Transverse colon (tissue), 4 donors: ENCODE data around the gene ZNF346. TPM values are rescaled to one million over a fixed set of nuclear protein-coding genes. Genes with fewer than 3 reads are reported as not detected.

ENCODE experiments used
- DNase-seq: peaks from one replicate; pipeline ENCODE4 v3.0.0-alpha.2; 2019
- H3K27ac ChIP-seq, 4 donors: fragments of 200-600 bp; sonication (generic); 2 replicates each; pipeline ENCODE4 v1.5.1; 2016 to 2018; ENCODE audit warnings: inconsistent platforms in 4 of 4
- H3K27me3 ChIP-seq: fragments of 200-600 bp; sonication (generic); 2 replicates; pipeline ENCODE4 v1.5.1; 2017; ENCODE audit warnings: inconsistent platforms
- H3K36me3 ChIP-seq, 4 donors: fragments of 200-600 bp; sonication (generic); 2 replicates each; pipeline ENCODE4 v1.5.1; 2017 to 2019; ENCODE audit warnings: inconsistent platforms in 4 of 4
- H3K4me1 ChIP-seq, 4 donors: fragments of 200-600 bp; sonication (generic); 2 replicates each; pipeline ENCODE4 v1.5.1; 2017 to 2020; ENCODE audit warnings: inconsistent platforms in 4 of 4
- H3K4me3 ChIP-seq, 4 donors: fragments of 200-600 bp; sonication (generic); 1 replicate in 1 of 4; 2 replicates in 3 of 4; pipeline versions ENCODE4 v1.5.1 to v1.6.1; 2017 to 2019; ENCODE audit warnings: inconsistent platforms in 4 of 4
- H3K9me3 ChIP-seq, 2 donors: fragments of 200-600 bp; sonication (generic); 2 replicates each; pipeline ENCODE4 v1.5.1; 2017 to 2019; ENCODE audit warnings: inconsistent platforms in 2 of 2
- CTCF ChIP-seq, 5 experiments: fragments of 200-600 bp in 3 of 5; fragments of 450-650 bp in 2 of 5; sonication (generic) in 3 of 5; IDR thresholded peaks; 1 replicate in 2 of 5; 2 replicates in 3 of 5; pipeline ENCODE4 v1.5.1; 2016 to 2017; ENCODE audit warnings: antibody characterized with exemption in 5 of 5, inconsistent platforms in 3 of 5, mild to moderate bottlenecking in 2 of 5, moderate library complexity in 1 of 5
- EP300 ChIP-seq: sonication (generic); formaldehyde crosslinking; IDR thresholded peaks from one replicate; pipeline ENCODE4 v1.6.1; 2017; ENCODE audit warnings: antibody characterized with exemption, low read depth
- POLR2A ChIP-seq: fragments of 450-650 bp; IDR thresholded peaks from one replicate; pipeline ENCODE4 v1.6.1; 2016; ENCODE audit warnings: antibody characterized with exemption, mild to moderate bottlenecking, moderate library complexity
- POLR2AphosphoS5 ChIP-seq, 3 donors: sonication (generic); formaldehyde crosslinking; IDR thresholded peaks; one replicate each; pipeline ENCODE4 v1.6.1; 2016; ENCODE audit warnings: antibody characterized with exemption in 3 of 3
- WGBS, 2 donors: methylation state at CpG; one replicate each; pipeline ENCODE4 v1.1.5; 2018; ENCODE audit warnings: low coverage in 1 of 2; 5-methylcytosine and 5-hydroxymethylcytosine counted together
- in situ Hi-C, 4 donors: fragments of 200-750 bp; cut with MboI; loops; one replicate each; pipeline versions ENCODE4 v1.15.0 to v1.15.1; 2017; ENCODE audit warnings: low sequenced_read_pairs in 3 of 4, low pct_ligation_motif_present in 1 of 4, low pct_unique_long_range_greater_than_20kb in 1 of 4
- intact Hi-C: fragments of 100-400 bp; cut with DNase I; formaldehyde crosslinking; loops from one replicate; pipeline ENCODE4 v1.15.1; 2023; ENCODE audit warnings: low total_unique reads
- total RNA-seq, 4 donors: library from RNA; depleted of rRNA; stranded (reverse); fragments of >200 nt; gene quantifications; one replicate each; pipeline ENCODE4 v1.1.0, GENCODE V29; 2016

The ZNF346 gene
- total RNA-seq, 4 donors from 2014 or later, result 10.1 to 19.5 (median 12.6) TPM

GRCh38 chr5:177003649-177004048 is 18.8 kb upstream of the ZNF346 start:
- Histone ChIP-seq H3K4me1 (peaks cover 4 to 22% (median 16%) of the 10 kb centered on the region in 4 donors), H3K27ac (no peak overlapping the region), H3K36me3 (no peaks in the 10 kb centered on the region), H3K27me3 (no peaks in the 10 kb centered on the region), H3K4me3 (no peak overlapping the region), H3K9me3 (no peaks in the 10 kb centered on the region)
- no peak for DNase-seq
- WGBS, 2 donors, result 71 to 86% methylated on average over 1 to 5 of the region's 5 CpGs
- intact Hi-C loops (no loop called here), in situ Hi-C loops (no loop called here)
- no peak for TF ChIP-seq POLR2AphosphoS5 (IDR thresholded peaks at IDR 0.05)
- TF ChIP-seq POLR2A, result no peak
- TF ChIP-seq CTCF (IDR thresholded peaks at IDR 0.05), result no peak
- no peak for TF ChIP-seq EP300

- H3K27me3 ChIP-seq, result no peaks in the 10 kb centered on the region
- no peaks in the 10 kb centered on the region for H3K9me3 ChIP-seq
- DNase-seq, result no peak
- peak overlapping the region in 1 of 4 donors; percentile 66 for H3K4me3 ChIP-seq
- WGBS, 2 donors, result 84 to 100% methylated on average over 2 to 10 of the region's 10 CpGs
- intact Hi-C loops, result no loop called here
- in situ Hi-C loops, result no loop called here
- no peaks in the 10 kb centered on the region for H3K36me3 ChIP-seq
- no peak for TF ChIP-seq EP300
- no peak for TF ChIP-seq CTCF (IDR thresholded peaks at IDR 0.05)
- no peak for TF ChIP-seq POLR2A
- TF ChIP-seq POLR2AphosphoS5 (IDR thresholded peaks at IDR 0.05), result no peak
- peak overlapping the region in 2 of 4 donors; percentile 92 to 96 for H3K27ac ChIP-seq
- H3K4me1 ChIP-seq, result peaks cover 4 to 22% (median 16%) of the 10 kb centered on the region in 4 donors
Measured at GRCh38 chr5:177004961-177005360, 17.5 kb upstream of the ZNF346 start.

GRCh38 chr5:177005619-177006264 is 16.8 kb upstream of the ZNF346 start:
- no peak for TF ChIP-seq POLR2A
- TF ChIP-seq EP300, result no peak
- TF ChIP-seq POLR2AphosphoS5 (IDR thresholded peaks at IDR 0.05), result peak in 2 of 3 donors; percentile 33 to 45
- TF ChIP-seq CTCF (IDR thresholded peaks at IDR 0.05), result peak; percentile 46 to 59 (median 55)
- peak overlapping the region; percentile 66 to 99 (median 82) for H3K4me3 ChIP-seq
- no peaks in the 10 kb centered on the region for H3K9me3 ChIP-seq
- intact Hi-C loops (no loop called here), in situ Hi-C loops (no loop called here)
- no peaks in the 10 kb centered on the region for H3K27me3 ChIP-seq
- H3K27ac ChIP-seq, result peak overlapping the region; percentile 92 to 99 (median 94)
- 1% methylated on average over 47 of the region's 51 CpGs; no CpG with 5 or more reads in 1 of the 2 donors for WGBS, 2 donors
- no peaks in the 10 kb centered on the region for H3K36me3 ChIP-seq
- DNase-seq, result peak; percentile 78
- H3K4me1 ChIP-seq, result peaks cover 4 to 22% (median 16%) of the 10 kb centered on the region in 4 donors

GRCh38 chr5:177006265-177006972 is 16.1 kb upstream of the ZNF346 start, which contains the start of gene UIMC1:
TSS of gene UIMC1 (minus strand) at chr5:177006779. CDS start at chr5:176982615, 24,164 bp downstream.
- no peaks in the 10 kb centered on the region for H3K36me3 ChIP-seq
- H3K4me1 ChIP-seq, result peaks cover 4 to 22% (median 16%) of the 10 kb centered on the region in 4 donors
- intact Hi-C loops, result no loop called here
- in situ Hi-C loops, result no loop called here
- peak; percentile 94 for DNase-seq
- peak within 1 kb of the TSS; percentile 66 to 99 (median 82) for H3K4me3 ChIP-seq
- 1% methylated on average over 31 of the region's 83 CpGs; no CpG with 5 or more reads in 1 of the 2 donors for WGBS, 2 donors
- no peaks in the 10 kb centered on the region for H3K9me3 ChIP-seq
- H3K27ac ChIP-seq, result peak within 1 kb of the TSS; percentile 92 to 99 (median 94)
- peak; percentile 44 for TF ChIP-seq POLR2A
- TF ChIP-seq EP300, result no peak
- TF ChIP-seq CTCF (IDR thresholded peaks at IDR 0.05), result no peak
- TF ChIP-seq POLR2AphosphoS5 (IDR thresholded peaks at IDR 0.05), result peak; percentile 26 to 70 (median 43)
- H3K27me3 ChIP-seq, result no peaks in the 10 kb centered on the region
